A673 (cell line): ENCODE data around the gene CCDC183. TPM values are rescaled to one million over a fixed set of nuclear protein-coding genes. Genes with fewer than 3 reads are reported as not detected.

Experiments used
- BruUV-seq: library from RNA; stranded (reverse); fragments of 400-500 nt; replicated peaks from 2 replicates; lab custom pipeline; 2021; lab: Mats Ljungman, UMichigan
- CTCF ChIA-PET: fragments of 300-600 bp; sonication (Branson Sonifier 250); formaldehyde crosslinking; loops from one replicate; lab custom pipeline; 2022; ENCODE audit warnings: antibody characterized with exemption; lab: Charles Lee
- POLR2A ChIA-PET: fragments of 300-600 bp; sonication (Branson Sonifier 250); formaldehyde crosslinking; loops from one replicate; lab custom pipeline; 2022; ENCODE audit warnings: antibody characterized with exemption; ENCODE audit not compliant: low non-redundant PET; lab: Charles Lee
- DNase-seq: peaks from one replicate; pipeline ENCODE4 v3.0.0-alpha.2; 2015; ENCODE audit warnings: low spot score
- H3K27ac ChIP-seq: fragments of 200-600 bp; sonication (generic); 2 replicates; pipeline ENCODE4 v1.5.1; 2016; ENCODE audit warnings: mixed run types, low read depth, mild to moderate bottlenecking, mixed read lengths, antibody characterized with exemption, low read length; ENCODE audit not compliant: poor library complexity, severe bottlenecking
- H3K27me3 ChIP-seq: fragments of 200-600 bp; sonication (generic); replicated peaks from 2 replicates; pipeline ENCODE4 v1.6.1; 2017; ENCODE audit warnings: mixed run types, low read depth, mild to moderate bottlenecking, mixed read lengths, antibody characterized with exemption, low read length; ENCODE audit not compliant: insufficient read depth, poor library complexity
- H3K36me3 ChIP-seq: fragments of 200-600 bp; sonication (generic); 2 replicates; pipeline ENCODE4 v1.6.1; 2016; ENCODE audit warnings: mixed run types, mild to moderate bottlenecking, mixed read lengths, antibody characterized with exemption, low read length; ENCODE audit not compliant: insufficient read depth, poor library complexity, severe bottlenecking
- H3K4me1 ChIP-seq: fragments of 200-600 bp; sonication (generic); 2 replicates; pipeline ENCODE4 v1.6.1; 2017; ENCODE audit warnings: mixed run types, mild to moderate bottlenecking, mixed read lengths, antibody characterized with exemption, low read length; ENCODE audit not compliant: insufficient read depth, poor library complexity, severe bottlenecking
- H3K4me3 ChIP-seq: fragments of 200-600 bp; sonication (generic); 2 replicates; pipeline ENCODE4 v1.5.1; 2016; ENCODE audit warnings: low read depth, mixed run types, mild to moderate bottlenecking, mixed read lengths, low read length; ENCODE audit not compliant: poor library complexity, severe bottlenecking
- H3K9me3 ChIP-seq: fragments of 200-600 bp; sonication (generic); 2 replicates; pipeline ENCODE4 v1.6.1; 2016; ENCODE audit warnings: mixed run types, low read depth, mild to moderate bottlenecking, mixed read lengths, antibody characterized with exemption, low read length; ENCODE audit not compliant: poor library complexity, severe bottlenecking
- EZH2 ChIP-seq: fragments of 200-600 bp; sonication (generic); IDR thresholded peaks from 2 replicates; pipeline ENCODE4 v1.6.1; 2017; ENCODE audit warnings: borderline replicate concordance, low read depth, mild to moderate bottlenecking, mixed read lengths, antibody characterized with exemption, low read length; ENCODE audit not compliant: poor library complexity, severe bottlenecking
- intact Hi-C: fragments of 100-400 bp; cut with micrococcal nuclease; formaldehyde crosslinking; loops from one replicate; pipeline ENCODE4 v1.10.0; 2022; ENCODE audit not compliant: unreplicated experiment
- total RNA-seq: library from RNA; stranded (reverse); gene quantifications from 2 replicates; pipeline ENCODE4 v1.2.3, GENCODE V29; 2021
- TF ChIP-seq, protein P1 (sequence below): fragments of 300-800, 200-600 bp; sonication (generic); conservative IDR thresholded peaks from 2 replicates; pipeline ENCODE4 v1.5.1; 2017; ENCODE audit warnings: low read depth, mild to moderate bottlenecking, antibody characterized with exemption, low read length, moderate library complexity, mixed read lengths

Gene CCDC183
- total RNA-seq, 1 experiment from 2014 or later: not detected

DNA sequence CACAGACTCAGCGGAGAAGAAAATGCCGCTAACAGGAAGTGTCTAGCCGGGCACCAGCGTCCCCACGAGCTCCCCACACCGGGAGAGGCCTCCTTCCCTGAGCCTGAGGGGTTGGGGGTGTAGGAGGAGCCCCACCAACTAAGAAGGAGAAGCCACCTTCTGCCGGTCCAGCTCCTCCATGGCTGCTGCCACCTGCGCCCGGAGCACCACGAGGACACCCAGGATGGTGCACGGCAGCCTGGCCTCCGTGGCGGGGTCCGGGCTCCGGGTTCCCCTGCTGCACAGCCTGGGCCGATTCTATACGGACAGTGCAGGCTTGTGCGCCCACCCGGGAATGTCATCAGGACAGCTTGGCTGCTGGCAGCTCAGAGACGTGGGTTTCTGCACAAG lies 38.4 kb upstream of the CCDC183 start:
- Histone ChIP-seq H3K4me3 (no peak overlapping the region), H3K4me1 (peaks cover 5% of the 10 kb centered on the region), H3K36me3 (no peaks in the 10 kb centered on the region), H3K27ac (no peak overlapping the region), H3K27me3 (no peaks in the 10 kb centered on the region), H3K9me3 (no peaks in the 10 kb centered on the region)
- no peak for DNase-seq
- CTCF ChIA-PET: interaction anchor here (0.5 kb wide), 1 partner anchor 119 kb away, joined by 5 read pairs; no protein-coding TSS in a partner anchor
- intact Hi-C loops: no loop called here
- POLR2A ChIA-PET: no interaction called here
- no TSS peak for BruUV-seq
- TF ChIP-seq EZH2: no peak
- TF ChIP-seq, protein P1, sequence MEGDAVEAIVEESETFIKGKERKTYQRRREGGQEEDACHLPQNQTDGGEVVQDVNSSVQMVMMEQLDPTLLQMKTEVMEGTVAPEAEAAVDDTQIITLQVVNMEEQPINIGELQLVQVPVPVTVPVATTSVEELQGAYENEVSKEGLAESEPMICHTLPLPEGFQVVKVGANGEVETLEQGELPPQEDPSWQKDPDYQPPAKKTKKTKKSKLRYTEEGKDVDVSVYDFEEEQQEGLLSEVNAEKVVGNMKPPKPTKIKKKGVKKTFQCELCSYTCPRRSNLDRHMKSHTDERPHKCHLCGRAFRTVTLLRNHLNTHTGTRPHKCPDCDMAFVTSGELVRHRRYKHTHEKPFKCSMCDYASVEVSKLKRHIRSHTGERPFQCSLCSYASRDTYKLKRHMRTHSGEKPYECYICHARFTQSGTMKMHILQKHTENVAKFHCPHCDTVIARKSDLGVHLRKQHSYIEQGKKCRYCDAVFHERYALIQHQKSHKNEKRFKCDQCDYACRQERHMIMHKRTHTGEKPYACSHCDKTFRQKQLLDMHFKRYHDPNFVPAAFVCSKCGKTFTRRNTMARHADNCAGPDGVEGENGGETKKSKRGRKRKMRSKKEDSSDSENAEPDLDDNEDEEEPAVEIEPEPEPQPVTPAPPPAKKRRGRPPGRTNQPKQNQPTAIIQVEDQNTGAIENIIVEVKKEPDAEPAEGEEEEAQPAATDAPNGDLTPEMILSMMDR: no peak

DNA sequence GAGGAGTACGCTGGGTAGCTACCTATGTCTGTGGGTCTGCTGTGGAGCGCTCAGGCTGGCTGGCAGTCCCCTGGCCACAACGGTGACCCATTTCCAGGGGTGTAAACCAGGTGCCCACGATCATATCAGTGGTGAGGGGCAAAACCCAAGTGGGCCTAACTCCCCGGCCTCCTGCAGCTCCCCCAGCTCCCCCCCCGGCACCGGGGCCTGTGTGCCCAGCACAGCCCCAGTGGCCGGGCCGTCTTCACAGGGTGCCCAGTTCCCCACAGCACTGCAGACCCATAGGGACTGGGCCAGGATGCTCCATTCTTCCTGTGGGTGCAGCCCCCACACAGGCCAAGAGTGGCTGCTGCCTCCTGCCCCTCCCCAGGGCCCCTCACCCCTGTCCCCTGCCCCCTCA lies 37.1 kb upstream of the CCDC183 start:
- BruUV-seq: no TSS peak
- DNase-seq: no peak
- CTCF ChIA-PET: no interaction called here
- TF ChIP-seq, protein P1: no peak
- TF ChIP-seq EZH2: no peak
- H3K4me3 ChIP-seq: no peak overlapping the region
- H3K36me3 ChIP-seq: no peaks in the 10 kb centered on the region
- no peak overlapping the region for H3K27ac ChIP-seq
- H3K27me3 ChIP-seq: no peaks in the 10 kb centered on the region
- intact Hi-C loops: no loop called here
- no peaks in the 10 kb centered on the region for H3K9me3 ChIP-seq
- POLR2A ChIA-PET: interaction anchor here (0.6 kb wide), 1 partner anchor 150 kb away, joined by 5 read pairs; no protein-coding TSS in a partner anchor
- peaks cover 5% of the 10 kb centered on the region for H3K4me1 ChIP-seq

DNA sequence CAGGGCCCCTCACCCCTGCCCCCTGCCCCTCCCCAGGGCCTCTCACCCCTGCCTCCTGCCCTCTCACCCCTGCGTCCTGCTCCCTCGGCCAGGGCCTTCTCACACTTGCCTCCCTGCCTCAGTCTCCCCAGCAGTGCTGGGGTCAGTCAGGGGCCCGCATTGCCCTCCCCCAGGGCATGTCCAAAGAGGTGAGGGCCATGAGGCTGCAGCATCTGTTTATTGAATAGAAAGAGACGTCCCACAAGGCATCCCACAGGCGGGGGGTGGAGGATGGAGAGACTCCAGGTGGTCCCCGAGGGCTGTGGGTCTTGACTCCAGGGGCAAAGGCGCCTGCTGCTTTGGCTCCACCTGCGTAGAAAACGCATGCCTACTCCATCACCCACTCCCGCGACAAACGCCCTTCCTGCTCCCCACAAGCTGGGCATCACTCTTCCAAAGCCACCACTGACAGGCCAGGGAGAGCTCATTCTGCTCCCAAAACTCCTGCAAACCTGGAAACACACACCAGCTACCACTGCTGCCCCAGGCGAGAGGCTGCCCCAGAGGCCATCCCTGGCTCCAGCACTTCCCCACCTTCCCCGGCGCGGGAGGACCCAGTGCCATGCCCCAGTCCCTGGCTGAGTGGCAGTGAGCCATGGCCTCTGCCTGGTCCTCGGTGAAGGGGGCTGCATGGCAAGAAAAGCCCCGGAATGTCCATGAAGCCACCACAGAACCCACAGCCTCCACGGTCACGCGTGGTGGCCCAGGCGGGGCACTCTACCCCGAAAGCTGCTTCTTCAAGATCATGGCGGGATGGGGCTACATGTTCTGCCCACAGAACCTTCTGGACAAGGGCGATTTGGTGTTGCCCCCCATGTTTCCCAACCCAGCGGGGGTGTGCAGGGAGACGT lies 36.5 kb upstream of the CCDC183 start:
- H3K4me3 ChIP-seq: no peak overlapping the region
- BruUV-seq: no TSS peak
- no peaks in the 10 kb centered on the region for H3K27me3 ChIP-seq
- intact Hi-C loops: no loop called here
- DNase-seq: no peak
- H3K9me3 ChIP-seq: no peaks in the 10 kb centered on the region
- TF ChIP-seq EZH2: no peak
- TF ChIP-seq, protein P1: no peak
- CTCF ChIA-PET: no interaction called here
- peaks cover 5% of the 10 kb centered on the region for H3K4me1 ChIP-seq
- no peaks in the 10 kb centered on the region for H3K36me3 ChIP-seq
- POLR2A ChIA-PET: no interaction called here
- no peak overlapping the region for H3K27ac ChIP-seq
